HG03521 (cell line): ENCODE measurements around the gene CBARP.

Source experiments
- ATAC-seq: cut with Tn5 transposase; IDR thresholded peaks from one replicate; pipeline ENCODE4 v1.9.1; 2021; ENCODE audit warnings: mild to moderate bottlenecking, moderate library complexity; ENCODE audit not compliant: unreplicated experiment

CBARP gene

GRCh38 chr19:1275976-1276627, 38.3 kb upstream of the CBARP start:
- no peak for ATAC-seq

- peak; percentile 74 for ATAC-seq
Measured at GRCh38 chr19:1275260-1275975, 37.6 kb upstream of the CBARP start, which contains the start of gene FAM174C. Gene FAM174C (plus strand): TSS chr19:1275530. CDS start chr19:1275550, 20 bp downstream.

DNA sequence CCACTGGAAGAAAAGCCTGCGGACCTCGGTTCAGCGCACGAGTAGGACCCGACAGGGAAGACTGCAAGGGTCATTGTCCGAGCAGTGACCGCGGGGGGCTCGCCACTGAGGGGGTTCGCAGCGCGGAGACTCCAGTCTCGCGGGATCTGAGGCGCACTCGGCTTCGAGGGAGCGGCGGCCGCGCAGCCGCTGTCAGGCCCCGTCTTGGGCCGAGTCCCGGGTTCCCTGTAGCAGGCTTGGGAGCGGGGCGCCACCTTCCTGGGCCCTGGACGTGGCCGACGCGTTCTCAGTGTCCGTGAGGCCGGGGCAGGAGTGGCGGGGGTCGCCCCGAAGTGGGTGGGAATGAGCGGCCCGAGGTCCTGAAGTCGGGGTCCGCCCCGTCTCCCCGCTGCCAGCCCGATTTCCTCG, 37.1 kb upstream of the CBARP start:
- ATAC-seq = no peak

DNA sequence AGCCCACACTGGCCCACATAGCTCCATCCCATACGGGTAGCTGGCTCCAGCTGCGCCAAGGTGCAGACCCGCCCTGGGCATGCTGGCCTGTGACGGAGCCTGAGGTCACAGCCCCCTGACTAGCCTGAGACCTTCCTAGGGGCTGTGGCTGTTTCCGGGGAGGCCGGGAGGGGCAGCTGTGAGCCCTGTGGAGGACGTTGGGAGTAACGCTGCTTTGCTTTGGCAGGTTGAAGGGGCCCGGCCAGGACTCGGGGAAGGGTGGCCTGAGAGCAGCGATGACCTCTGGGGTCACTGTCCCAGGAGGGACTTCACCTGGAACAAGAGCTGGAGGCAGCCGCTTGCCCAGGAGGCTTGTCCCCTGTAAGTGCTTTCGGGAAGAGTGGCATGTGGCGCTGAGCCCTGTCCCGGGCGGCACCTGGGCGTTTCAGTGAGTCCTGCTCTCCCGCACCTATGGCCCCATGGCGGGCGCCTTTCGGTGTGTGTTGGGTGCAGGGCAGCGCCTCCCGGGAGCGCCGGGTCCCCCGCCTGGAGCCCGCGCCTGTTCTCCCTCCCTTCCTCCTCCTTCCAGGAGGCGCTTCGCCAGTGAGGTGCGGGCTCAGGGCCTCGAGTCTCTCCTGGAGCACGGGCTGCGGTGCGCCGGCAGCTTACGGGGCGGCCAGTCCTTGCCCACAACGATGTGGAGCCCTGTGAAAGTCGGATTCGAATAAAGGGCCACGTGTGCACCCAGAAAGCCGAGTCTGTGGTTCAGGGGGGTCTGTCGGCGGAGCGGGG, 36.5 kb upstream of the CBARP start:
- ATAC-seq = no peak

- ATAC-seq = no peak
Measured at GRCh38 chr19:1273263-1274041, 35.6 kb upstream of the CBARP start.

DNA sequence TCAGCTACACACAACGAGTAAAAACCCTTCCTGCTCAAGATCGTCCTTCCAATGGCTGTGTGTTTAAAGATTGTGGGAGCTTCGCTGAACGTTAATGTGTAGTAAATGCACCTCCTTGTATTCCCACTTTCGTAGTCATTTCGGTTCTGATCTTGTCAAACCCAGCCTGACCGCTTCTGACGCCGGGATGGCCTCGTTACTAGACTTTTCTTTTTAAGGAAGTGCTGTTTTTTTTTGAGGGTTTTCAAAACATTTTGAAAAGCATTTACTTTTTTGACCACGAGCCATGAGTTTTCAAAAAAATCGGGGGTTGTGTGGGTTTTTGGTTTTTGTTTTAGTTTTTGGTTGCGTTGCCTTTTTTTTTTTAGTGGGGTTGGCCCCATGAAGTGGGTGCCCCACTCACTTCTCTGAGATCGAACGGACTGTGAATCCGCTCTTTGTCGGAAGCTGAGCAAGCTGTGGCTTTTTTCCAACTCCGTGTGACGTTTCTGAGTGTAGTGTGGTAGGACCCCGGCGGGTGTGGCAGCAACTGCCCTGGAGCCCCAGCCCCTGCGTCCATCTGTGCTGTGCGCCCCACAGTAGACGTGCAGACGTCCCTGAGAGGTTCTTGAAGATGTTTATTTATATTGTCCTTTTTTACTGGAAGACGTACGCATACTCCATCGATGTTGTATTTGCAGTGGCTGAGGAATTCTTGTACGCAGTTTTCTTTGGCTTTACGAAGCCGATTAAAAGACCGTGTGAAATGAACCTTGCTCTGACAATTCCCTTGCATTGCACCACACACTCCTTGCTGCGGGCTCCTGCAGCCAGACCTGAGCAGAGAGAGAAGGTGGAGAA, 34.8 kb upstream of the CBARP start:
- ATAC-seq = no peak

GRCh38 chr19:1271528-1272422, 34.0 kb upstream of the CBARP start:
- no peak for ATAC-seq

DNA sequence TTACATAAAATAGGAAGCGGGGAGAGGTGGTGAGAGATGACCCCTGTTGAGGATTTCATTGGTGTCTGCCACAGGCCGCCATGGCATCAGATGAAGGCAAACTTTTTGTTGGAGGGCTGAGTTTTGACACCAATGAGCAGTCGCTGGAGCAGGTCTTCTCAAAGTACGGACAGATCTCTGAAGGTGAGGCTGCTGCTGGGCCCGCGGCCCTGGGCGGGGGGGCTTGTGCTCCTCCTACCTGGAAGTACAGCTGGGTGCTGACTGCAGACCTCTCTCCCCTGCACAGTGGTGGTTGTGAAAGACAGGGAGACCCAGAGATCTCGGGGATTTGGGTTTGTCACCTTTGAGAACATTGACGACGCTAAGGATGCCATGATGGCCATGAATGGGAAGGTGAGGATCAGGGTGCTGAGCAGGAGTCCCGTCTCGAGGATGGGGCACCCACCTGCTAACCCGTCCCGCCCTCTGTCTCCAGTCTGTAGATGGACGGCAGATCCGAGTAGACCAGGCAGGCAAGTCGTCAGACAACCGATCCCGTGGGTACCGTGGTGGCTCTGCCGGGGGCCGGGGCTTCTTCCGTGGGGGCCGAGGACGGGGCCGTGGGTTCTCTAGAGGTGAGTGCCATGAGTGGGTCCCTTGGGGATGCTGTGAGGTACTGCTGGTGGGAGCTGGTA, 33.2 kb upstream of the CBARP start:
- ATAC-seq = no peak

DNA sequence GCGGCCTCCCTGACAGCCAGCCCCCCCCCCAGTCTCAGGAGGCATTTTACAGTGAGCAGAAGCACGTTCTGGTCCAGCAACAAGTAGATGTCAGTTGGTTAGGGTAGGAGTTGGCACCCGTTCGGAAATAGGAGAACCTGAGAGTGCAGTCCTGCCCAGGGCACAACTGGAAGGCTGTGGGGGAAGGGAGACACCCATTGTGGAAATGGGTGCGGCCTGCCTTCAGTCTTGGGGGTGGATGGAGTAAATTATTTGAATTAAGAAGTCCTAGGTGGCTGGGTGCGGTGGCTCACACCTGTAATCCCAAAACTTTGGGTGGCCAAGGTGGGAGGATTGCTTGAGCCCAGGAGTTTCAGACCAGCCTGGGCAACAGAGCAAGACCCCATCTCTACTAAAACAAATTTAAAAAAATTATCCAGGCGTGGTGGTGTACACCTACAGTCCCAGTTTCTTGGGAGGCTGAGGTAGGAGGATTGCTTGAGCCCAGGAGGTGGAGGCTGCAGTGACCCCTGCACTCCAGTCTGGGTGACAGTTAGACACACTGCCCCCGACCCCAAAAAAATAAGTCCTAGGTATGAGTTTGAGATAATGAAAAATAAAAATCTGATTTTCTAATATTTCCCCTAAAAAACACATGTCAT, 32.5 kb upstream of the CBARP start:
- ATAC-seq = no peak

DNA sequence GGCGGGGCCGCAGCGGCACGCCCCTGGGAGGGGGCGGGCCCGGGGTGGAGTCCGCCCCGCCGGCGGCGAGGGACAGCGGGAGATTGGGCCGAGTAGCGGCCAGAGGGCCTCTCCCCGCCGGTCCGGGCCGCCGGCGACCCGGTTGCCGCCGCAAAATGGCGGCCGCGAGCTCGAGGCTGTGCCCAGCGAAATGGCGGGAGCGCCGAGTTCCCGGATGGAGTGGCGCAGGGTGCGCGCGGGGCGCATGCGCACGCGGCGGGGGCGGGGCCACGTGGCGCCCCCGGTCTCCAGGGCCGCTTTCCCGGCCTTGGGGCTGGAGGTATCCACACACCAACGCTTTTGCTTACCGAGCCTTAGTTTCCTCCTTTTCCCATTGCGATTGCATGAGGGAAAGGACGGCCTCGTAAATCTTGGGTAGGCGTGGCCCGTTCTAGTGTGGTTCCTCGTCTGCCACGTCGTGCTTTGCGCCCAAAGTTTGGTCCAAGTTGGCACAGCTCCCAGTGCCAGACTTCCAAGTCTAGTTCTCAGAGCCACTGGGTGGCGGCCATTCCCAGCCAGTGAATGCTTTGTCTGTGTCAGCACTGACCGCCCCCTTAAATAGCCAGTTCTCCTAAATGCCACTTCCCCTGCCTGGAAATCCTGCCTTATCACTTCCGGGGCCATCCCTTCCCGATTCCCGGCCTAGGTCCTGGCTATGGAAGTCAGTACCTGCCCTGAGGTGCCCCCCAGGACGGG, 31.8 kb upstream of the CBARP start:
- peak; percentile 18 for ATAC-seq

GRCh38 chr19:1269065-1269477, 31.3 kb upstream of the CBARP start, which contains the start of gene CIRBP:
Gene CIRBP (plus strand): TSS chr19:1269332. CDS start chr19:1270934, 1,602 bp downstream.
- peak; percentile 55 for ATAC-seq

DNA sequence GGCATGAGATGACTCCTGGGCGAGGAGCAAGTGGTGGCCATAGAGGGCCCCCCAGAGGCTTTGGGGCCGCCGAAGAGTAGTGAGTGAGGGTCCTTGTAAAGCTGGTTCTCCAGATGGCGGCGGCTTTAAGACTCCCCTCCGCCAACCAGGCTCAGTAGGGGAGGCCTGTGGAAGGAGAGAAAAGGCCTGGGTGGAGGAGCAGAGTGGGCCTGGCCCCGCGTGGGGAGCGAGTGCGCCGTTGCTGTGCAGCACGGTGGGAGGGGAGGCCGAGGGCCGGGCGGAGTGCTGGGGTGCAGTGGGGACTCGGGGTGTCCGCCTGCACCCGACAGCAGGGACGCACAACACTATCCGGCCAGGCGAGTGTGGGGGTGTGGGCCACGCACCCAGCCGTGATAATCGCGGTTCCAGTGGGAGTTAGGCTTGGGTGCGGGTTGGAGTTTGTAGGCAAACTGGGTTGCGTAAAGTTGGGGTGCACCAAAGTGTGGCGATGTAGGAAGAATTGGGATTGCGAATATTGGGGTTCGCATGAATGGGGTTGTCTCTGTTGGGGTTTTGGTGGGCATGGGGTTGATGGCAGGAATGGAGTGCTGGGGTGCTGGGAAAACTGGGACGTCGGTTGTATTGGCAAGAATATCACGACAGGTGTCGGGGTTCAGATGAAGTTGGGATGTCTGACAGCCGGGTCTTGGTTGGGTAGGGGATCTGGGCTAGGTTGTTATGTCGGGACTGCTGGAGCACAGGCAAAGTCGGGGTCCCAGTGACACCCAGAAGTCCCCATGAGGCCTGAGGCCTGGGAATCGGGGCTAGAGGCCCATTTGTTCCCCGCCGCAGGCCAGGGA, 30.6 kb upstream of the CBARP start:
- ATAC-seq = no peak

- no peak for ATAC-seq
Measured at GRCh38 chr19:1267477-1268225, 29.8 kb upstream of the CBARP start.

- peak; percentile 13 for ATAC-seq
Measured at GRCh38 chr19:1266916-1267476, 29.2 kb upstream of the CBARP start.
